Body of pancreas (tissue), 4 donors: ENCODE results near the gene SLC2A5. TPM values are rescaled to one million over a fixed set of nuclear protein-coding genes. Genes with fewer than 3 reads are reported as not detected.

ENCODE experiments used
- ATAC-seq: fragments of 150-250 bp; one replicate; pipeline ENCODE4 v1.9.1; 2016
- DNase-seq, 4 donors: peaks; one replicate each; pipeline ENCODE4 v3.0.0-alpha.2; 2019
- H3K27ac ChIP-seq, 4 donors: fragments of 200-600 bp; sonication (generic); 1 replicate in 3 of 4; 2 replicates in 1 of 4; pipeline versions ENCODE4 v1.5.1 to v1.6.1; 2016 to 2019; ENCODE audit warnings: mild to moderate bottlenecking in 1 of 4, mixed read lengths in 1 of 4, moderate library complexity in 1 of 4
- H3K27me3 ChIP-seq, 2 donors: fragments of 200-600 bp; sonication (generic); one replicate each; pipeline ENCODE4 v1.6.0; 2016; ENCODE audit warnings: mild to moderate bottlenecking in 1 of 2
- H3K36me3 ChIP-seq, 2 donors: fragments of 200-600 bp; sonication (generic); replicated peaks in 1 of 2; 2 replicates each; pipeline ENCODE4 v1.5.1; 2016; ENCODE audit warnings: low read depth in 2 of 2; ENCODE audit not compliant: insufficient read depth in 1 of 2
- H3K4me1 ChIP-seq: fragments of 200-600 bp; sonication (generic); one replicate; pipeline ENCODE4 v1.6.0; 2016
- H3K4me3 ChIP-seq, 2 donors: fragments of 200-600 bp; sonication (generic); 1 replicate in 1 of 2; 2 replicates in 1 of 2; pipeline ENCODE4 v1.5.1; 2016 to 2019
- H3K9me3 ChIP-seq, 3 donors: fragments of 200-600 bp; sonication (generic); 1 replicate in 2 of 3; 2 replicates in 1 of 3; pipeline ENCODE4 v1.5.1; 2016
- POLR2A ChIP-seq, 3 donors: fragments of 450-650 bp; IDR thresholded peaks; one replicate each; pipeline ENCODE4 v1.6.1; 2016; ENCODE audit warnings: antibody characterized with exemption in 3 of 3, mild to moderate bottlenecking in 2 of 3
- WGBS, 2 donors: methylation state at CpG; one replicate each; pipeline ENCODE4 v1.1.5; 2017; 5-methylcytosine and 5-hydroxymethylcytosine counted together
- intact Hi-C: fragments of 100-400 bp; cut with DNase I; formaldehyde crosslinking; loops from one replicate; pipeline ENCODE4 v1.15.1; 2023
- total RNA-seq, 2 donors: library from RNA; depleted of rRNA; stranded (reverse); fragments of >200 nt; gene quantifications; one replicate each; pipeline ENCODE4 v1.1.0, GENCODE V29; 2016
- TF ChIP-seq, protein P1 (sequence below), 7 experiments: fragments of 450-650 bp in 4 of 7; fragments of 200-600 bp in 3 of 7; sonication (generic) in 3 of 7; IDR thresholded peaks; one replicate each; pipeline ENCODE4 v1.5.1; 2016 to 2019; ENCODE audit warnings: antibody characterized with exemption in 7 of 7

The SLC2A5 gene
- total RNA-seq, 2 donors from 2014 or later, result under 0.01 to 0.26 TPM

DNA sequence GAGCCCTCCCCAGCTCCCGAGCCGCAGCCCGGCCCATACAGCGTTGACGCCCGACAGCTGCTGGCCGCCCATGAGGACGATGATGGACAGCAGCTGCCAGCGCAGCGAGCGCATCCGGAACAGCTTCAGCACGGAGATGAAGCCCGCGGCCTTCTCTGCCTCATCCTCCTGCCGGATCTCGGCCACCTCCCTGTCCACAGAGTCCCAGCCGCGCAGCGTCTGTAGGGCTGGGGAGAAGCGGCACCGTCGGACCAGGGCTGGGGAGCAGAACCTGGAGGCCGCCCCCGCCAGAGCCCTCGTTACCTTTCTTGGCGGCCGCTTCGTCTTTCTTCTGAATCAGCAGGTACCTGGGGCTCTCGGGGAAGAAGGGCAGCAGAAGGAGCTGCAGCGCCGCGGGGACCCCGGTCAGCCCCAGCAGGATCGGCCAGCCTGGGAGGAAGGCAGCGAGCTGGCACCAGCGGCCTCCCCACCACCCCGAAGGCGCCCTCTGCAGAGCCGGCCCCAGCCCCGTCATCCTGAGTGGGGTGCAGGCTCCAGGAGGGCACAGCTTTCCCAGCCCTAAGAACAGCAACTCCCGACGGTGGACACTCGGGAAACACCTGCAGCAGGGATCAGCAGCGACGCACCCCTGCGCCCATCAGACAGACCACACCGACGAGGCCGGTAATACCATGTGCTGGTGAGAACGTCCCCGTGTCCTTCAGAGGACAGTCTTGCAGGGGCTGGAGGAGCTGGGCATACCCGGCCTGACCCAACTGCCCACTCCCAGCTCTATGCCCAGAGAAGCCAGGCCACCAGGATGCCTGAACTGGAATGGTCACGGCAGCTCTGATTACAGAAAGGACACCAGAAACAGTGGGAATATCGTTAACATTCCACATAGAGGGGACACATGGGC, 29.4 kb downstream of the SLC2A5 start:
- intact Hi-C loops, result no loop called here
- H3K4me1 ChIP-seq, result peaks cover 8% of the 10 kb centered on the region
- no peak for DNase-seq
- TF ChIP-seq, protein P1, sequence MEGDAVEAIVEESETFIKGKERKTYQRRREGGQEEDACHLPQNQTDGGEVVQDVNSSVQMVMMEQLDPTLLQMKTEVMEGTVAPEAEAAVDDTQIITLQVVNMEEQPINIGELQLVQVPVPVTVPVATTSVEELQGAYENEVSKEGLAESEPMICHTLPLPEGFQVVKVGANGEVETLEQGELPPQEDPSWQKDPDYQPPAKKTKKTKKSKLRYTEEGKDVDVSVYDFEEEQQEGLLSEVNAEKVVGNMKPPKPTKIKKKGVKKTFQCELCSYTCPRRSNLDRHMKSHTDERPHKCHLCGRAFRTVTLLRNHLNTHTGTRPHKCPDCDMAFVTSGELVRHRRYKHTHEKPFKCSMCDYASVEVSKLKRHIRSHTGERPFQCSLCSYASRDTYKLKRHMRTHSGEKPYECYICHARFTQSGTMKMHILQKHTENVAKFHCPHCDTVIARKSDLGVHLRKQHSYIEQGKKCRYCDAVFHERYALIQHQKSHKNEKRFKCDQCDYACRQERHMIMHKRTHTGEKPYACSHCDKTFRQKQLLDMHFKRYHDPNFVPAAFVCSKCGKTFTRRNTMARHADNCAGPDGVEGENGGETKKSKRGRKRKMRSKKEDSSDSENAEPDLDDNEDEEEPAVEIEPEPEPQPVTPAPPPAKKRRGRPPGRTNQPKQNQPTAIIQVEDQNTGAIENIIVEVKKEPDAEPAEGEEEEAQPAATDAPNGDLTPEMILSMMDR (IDR thresholded peaks at IDR 0.05), result no peak
- TF ChIP-seq POLR2A (IDR thresholded peaks at IDR 0.05), result no peak
- H3K27ac ChIP-seq, result no peak overlapping the region
- no peaks in the 10 kb centered on the region for H3K27me3 ChIP-seq
- H3K4me3 ChIP-seq, result no peak overlapping the region
- 74 to 81% methylated on average over 29 to 54 of the region's 55 CpGs for WGBS, 2 donors
- ATAC-seq, result no peak
- no peaks in the 10 kb centered on the region for H3K36me3 ChIP-seq
- peaks cover 0 to 7% (median 0%) of the 10 kb centered on the region in 3 donors for H3K9me3 ChIP-seq

DNA sequence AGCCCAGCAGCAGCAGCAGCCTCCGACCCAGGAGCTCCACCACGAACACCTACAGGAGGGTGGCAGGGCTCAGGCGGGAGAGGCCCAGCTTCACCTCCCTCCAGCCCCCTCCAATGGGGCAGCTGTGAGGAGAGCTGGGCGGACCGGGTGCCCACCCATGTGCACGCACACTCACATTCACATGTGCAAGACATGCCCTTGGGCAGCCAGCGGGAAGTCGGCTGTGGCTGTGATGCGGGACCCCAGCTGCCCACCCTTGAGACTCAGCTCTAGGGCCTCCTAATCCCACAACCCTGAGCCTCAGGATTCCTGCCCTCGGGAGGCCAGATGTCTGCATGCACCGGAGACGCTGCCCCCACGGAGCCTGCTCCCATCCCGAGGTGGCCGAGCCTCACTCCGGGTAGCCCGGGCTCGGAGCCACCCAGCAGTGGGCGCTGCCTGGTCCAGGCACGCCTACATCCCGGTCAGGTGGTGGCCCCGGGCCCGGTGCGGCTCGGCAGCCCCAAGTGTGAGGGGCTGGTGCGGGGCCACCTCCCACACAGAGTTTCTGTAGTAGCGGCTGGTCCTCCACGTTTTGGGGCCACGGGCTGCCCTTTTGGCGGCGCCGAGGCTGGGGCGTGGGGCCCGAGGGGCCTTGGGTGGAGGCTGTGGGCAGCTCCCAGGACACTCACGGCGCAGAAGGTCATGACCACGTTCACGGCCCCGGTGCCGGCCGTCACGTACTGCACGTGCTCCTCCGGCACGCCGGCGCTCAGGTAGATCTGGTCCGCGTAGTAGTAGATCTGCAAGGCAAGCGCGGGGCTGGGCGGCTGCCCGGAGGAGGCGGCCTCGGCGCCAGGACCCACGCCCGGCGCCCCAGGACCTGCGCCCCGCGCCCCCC, 30.3 kb downstream of the SLC2A5 start:
- H3K4me1 ChIP-seq, result peaks cover 8% of the 10 kb centered on the region
- WGBS, 2 donors, result 52 to 77% methylated on average over 9 to 56 of the region's 62 CpGs
- DNase-seq (no peak), ATAC-seq (no peak)
- peaks cover 0 to 12% (median 0%) of the 10 kb centered on the region in 3 donors for H3K9me3 ChIP-seq
- H3K27ac ChIP-seq, result no peak overlapping the region
- H3K36me3 ChIP-seq, result no peaks in the 10 kb centered on the region
- no peak overlapping the region for H3K4me3 ChIP-seq
- H3K27me3 ChIP-seq, result no peaks in the 10 kb centered on the region
- intact Hi-C loops, result no loop called here
- TF ChIP-seq POLR2A (IDR thresholded peaks at IDR 0.05), result no peak
- TF ChIP-seq, protein P1 (IDR thresholded peaks at IDR 0.05), result no peak

DNA sequence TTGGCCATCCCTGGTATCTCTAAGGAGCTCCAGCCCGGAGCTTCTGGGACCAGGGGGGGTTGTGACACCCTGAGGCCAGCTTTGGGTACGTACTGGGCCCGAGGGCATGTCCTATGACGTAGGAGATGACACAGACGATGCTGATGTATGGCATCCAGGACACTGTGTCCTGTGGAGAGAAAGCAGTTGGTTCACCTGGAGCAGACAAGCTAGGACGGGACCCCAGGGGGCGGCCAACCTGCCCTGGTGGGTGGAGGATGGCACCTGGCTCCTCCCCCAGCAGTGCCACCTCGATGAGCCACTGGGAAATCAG, 31.1 kb downstream of the SLC2A5 start:
- H3K9me3 ChIP-seq, result peaks cover 0 to 12% (median 0%) of the 10 kb centered on the region in 3 donors
- no peak overlapping the region for H3K4me3 ChIP-seq
- no peaks in the 10 kb centered on the region for H3K36me3 ChIP-seq
- 73 to 87% methylated on average over 5 to 8 of the region's 8 CpGs for WGBS, 2 donors
- intact Hi-C loops, result no loop called here
- no peak overlapping the region for H3K27ac ChIP-seq
- ATAC-seq (no peak), DNase-seq (no peak)
- TF ChIP-seq, protein P1 (IDR thresholded peaks at IDR 0.05), result no peak
- TF ChIP-seq POLR2A (IDR thresholded peaks at IDR 0.05), result no peak
- peaks cover 8% of the 10 kb centered on the region for H3K4me1 ChIP-seq
- H3K27me3 ChIP-seq, result no peaks in the 10 kb centered on the region

- Histone ChIP-seq H3K36me3 (no peaks in the 10 kb centered on the region), H3K4me3 (no peak overlapping the region), H3K27ac (no peak overlapping the region), H3K27me3 (no peaks in the 10 kb centered on the region), H3K4me1 (peaks cover 8% of the 10 kb centered on the region), H3K9me3 (peaks cover 0 to 12% (median 0%) of the 10 kb centered on the region in 3 donors)
- 78 to 81% methylated on average over 14 to 24 of the region's 28 CpGs for WGBS, 2 donors
- ATAC-seq (no peak), DNase-seq (no peak)
- intact Hi-C loops, result no loop called here
- TF ChIP-seq POLR2A (IDR thresholded peaks at IDR 0.05), result no peak
- TF ChIP-seq, protein P1 (IDR thresholded peaks at IDR 0.05), result no peak
These were observed 31.7 kb downstream of the SLC2A5 start for GRCh38 chr1:9037476-9038337.
